GM12891 (cell line): ENCODE data around the gene SORT1.
"Not testable (repeated sequence)": the region's sequence is repeated elsewhere in the genome, so short reads cannot be mapped to it uniquely, and the experiment has no call there.

Experiments
- DNase-seq: peaks from one replicate; pipeline ENCODE4 v3.0.0; 2011; ENCODE audit warnings: low spot score; ENCODE audit not compliant: insufficient read length
- FAIRE-seq: peaks from 2 replicates; lab custom pipeline; 2011; peaks lifted over from hg19 to GRCh38; lab: Jason Lieb, UNC
- PAX5 ChIP-seq: IDR thresholded peaks from 2 replicates; pipeline ENCODE4 v1.6.1; 2011; ENCODE audit warnings: low read length, moderate library complexity, mild to moderate bottlenecking; ENCODE audit not compliant: insufficient read depth, severe bottlenecking
- POLR2A ChIP-seq: IDR thresholded peaks from 2 replicates; pipeline ENCODE4 v1.6.1; 2011; ENCODE audit warnings: low read depth, low read length, control low read depth
- POLR2AphosphoS5 ChIP-seq: IDR thresholded peaks from 2 replicates; pipeline ENCODE4 v1.6.1; 2011; ENCODE audit warnings: low read depth, low read length, control low read depth
- POU2F2 ChIP-seq: IDR thresholded peaks from 2 replicates; pipeline ENCODE4 v1.6.1; 2011; ENCODE audit warnings: low read depth, mild to moderate bottlenecking, control low read depth, low read length, moderate library complexity
- SPI1 ChIP-seq: IDR thresholded peaks from 2 replicates; pipeline ENCODE4 v1.6.1; 2011; ENCODE audit warnings: low read depth, low read length, control low read depth
- TAF1 ChIP-seq: IDR thresholded peaks from 2 replicates; pipeline ENCODE4 v1.6.1; 2011; ENCODE audit warnings: low read depth, low read length, control low read depth

SORT1 gene

GRCh38 chr1:109383087-109383779, 14.5 kb downstream of the SORT1 start:
- no peak for FAIRE-seq
- no peak for DNase-seq
- TF ChIP-seq TAF1 = no peak
- no peak for TF ChIP-seq POLR2A
- no peak for TF ChIP-seq POLR2AphosphoS5
- no peak for TF ChIP-seq POU2F2
- no peak for TF ChIP-seq SPI1

- no peak for FAIRE-seq
- TF ChIP-seq POLR2AphosphoS5 (no peak), PAX5 (no peak), POLR2A (no peak), TAF1 (no peak), POU2F2 (no peak), SPI1 (no peak)
- no peak for DNase-seq
Measured at GRCh38 chr1:109381573-109381972, 16.1 kb downstream of the SORT1 start.

DNA sequence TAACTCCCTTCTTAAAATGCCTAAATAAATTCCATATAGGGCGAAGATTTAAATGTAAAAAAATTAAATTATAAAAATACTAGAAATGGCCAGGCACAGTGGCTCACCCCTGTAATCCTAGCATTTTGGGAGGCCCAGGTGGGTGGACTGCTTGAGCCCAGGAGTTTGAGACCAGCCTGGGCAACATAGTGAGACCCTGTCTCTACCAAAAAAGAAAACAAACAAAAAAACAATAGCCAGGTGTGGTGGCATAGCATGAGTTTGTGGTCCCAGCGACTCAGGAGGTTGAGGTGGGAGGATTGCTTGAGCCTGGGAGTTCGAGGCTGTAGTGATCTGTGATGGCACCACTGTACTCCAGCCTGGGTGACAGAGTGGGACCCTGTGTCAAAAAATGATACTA, 17.8 kb downstream of the SORT1 start:
- no peak for FAIRE-seq
- TF ChIP-seq PAX5 (no peak), TAF1 (no peak), POLR2AphosphoS5 (no peak), POU2F2 (no peak), POLR2A (no peak), SPI1 (no peak)

DNA sequence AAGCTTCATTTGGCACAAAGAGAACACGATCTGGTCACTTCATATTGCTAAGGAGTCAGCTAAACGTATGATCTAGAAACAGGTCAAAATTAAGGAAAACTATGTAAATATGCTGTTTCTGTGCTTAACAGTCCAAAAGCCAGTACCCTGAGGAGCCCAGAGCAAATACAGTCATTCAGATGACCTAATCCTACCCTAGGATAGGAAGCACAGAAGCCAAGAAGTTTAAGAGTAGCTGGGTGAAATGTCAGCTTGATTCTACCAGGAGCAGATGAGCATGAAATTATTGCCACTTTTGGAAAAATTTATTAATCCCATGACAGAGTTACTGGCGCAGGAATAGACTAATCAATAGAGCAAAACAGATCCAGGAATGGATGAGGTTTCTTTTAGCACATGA, 18.3 kb downstream of the SORT1 start:
- FAIRE-seq (no peak), DNase-seq (no peak)

More for the DNA sequence above, 17.8 kb downstream of the SORT1 start:
- no peak for DNase-seq

DNA sequence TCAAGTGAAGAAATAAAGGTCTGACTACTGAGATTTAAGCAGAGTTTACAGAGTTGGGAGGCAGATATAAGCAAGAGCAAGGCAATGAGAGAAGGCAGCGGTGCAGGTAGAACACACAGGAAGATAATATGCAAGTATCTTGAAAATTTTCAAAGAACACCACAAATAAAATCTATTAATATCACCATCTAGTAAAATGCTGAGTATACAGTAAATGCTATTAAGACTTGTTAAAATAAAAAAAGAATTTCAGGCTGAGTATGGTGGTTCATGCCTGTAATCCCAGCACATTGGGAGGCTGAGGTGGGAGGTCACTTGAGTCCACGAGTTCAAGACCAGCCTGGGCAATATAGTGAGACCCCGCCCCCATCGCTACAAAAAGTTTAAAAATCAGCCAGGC, 20.0 kb downstream of the SORT1 start:
- TF ChIP-seq TAF1 (no peak), POLR2A (no peak), POLR2AphosphoS5 (no peak), POU2F2 (no peak)
- no peak for FAIRE-seq
- no peak for DNase-seq

More for the DNA sequence above, 18.3 kb downstream of the SORT1 start:
- TF ChIP-seq TAF1 (no peak), POLR2A (no peak), SPI1 (no peak), POLR2AphosphoS5 (no peak), POU2F2 (no peak), PAX5 (no peak)

GRCh38 chr1:109373696-109374095, 24.0 kb downstream of the SORT1 start:
- not testable (repeated sequence) for DNase-seq, FAIRE-seq

DNA sequence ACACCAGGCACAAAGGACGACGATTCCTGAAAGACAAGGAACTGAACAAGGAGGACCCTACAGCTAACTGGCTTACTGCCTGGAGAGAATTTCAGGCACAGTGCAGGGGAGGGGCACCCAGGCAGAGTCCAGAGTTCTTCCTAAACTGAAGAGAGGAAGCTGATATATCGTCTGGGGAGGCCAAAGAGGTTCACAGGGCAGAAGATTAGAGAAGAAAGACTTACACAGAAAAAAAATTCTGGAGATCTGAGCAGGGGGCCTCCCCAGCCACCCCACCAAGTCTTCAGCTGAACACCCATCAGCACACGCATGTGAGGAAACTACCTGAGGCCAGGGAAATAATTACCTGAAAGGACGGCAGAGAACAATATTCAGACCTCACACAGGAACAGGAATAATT, 24.6 kb downstream of the SORT1 start:
- FAIRE-seq (no peak), DNase-seq (no peak)
- TF ChIP-seq POLR2AphosphoS5 (no peak), SPI1 (no peak), POLR2A (no peak), TAF1 (no peak), PAX5 (no peak), POU2F2 (no peak)

DNA sequence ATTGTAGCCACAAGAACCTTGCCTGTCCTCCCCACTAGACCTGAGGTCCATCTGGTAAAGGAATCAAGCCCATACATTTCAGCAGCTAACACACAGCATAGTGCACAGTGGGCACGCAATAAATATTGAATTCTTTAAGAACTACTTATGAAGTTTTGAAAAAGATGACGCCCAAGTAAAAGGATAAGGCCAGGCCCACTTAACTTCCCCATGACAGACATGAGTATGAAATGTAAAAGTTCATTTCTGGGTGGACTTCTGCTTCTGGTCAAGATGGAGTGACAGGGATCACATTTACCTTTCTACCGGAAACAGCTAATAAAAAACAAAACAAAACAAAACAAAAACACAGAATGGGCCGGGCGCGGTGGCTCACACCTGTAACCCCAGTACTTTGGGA, 25.4 kb downstream of the SORT1 start:
- TF ChIP-seq PAX5 (no peak), POLR2AphosphoS5 (no peak), POLR2A (no peak), POU2F2 (no peak), SPI1 (no peak), TAF1 (no peak)
- no peak for DNase-seq
- no peak for FAIRE-seq

DNA sequence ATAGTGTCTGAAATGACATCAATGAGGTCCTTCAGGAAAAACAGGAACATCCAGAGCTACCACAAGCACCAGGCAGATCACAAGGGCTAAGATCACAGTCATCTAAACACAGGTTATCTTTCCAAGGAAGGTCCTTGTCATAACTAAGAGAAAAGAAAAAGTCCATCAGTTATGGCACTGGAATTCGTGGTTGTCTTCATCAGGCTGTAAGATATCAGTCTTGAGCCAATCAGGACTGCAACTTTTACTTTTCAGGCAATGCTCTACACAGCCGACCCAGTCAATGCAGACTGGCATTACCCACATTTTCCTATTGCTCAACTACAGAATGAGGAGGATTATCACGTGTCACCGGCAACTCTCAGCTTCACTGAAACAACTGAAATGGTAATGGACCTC, 26.4 kb downstream of the SORT1 start:
- DNase-seq = no peak
- TF ChIP-seq SPI1 (no peak), TAF1 (no peak), PAX5 (no peak), POLR2AphosphoS5 (no peak), POU2F2 (no peak), POLR2A (no peak)
- no peak for FAIRE-seq

DNA sequence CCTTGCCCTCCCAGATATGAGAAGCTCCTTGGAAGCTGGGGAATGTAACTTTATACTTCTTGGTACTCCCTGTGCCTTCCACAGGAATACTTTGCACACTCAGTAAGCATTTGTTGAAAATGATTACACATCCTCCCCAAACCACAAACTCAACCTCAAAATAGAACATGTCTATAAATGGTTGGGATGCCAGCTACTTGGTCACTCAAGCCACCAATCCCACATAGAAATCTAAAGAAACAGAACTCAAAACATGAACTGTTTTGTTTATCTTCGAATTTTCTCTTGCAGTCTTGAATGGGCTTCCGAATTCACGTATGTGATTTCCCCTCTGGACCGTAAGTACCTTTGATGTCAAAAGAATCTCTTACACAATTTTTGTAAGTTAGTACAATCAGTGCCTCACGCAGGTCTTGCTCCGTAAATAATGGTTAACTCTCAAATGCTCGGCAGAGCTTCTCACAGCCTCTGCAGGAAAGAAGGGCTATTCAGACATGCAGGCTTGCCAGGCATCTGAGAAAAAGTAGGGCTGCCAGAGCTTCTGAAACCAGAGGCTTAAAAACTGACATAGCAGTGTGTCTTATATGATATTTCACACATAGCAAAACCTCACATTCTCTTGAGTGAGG, 26.9 kb downstream of the SORT1 start:
- no peak for TF ChIP-seq PAX5
- TF ChIP-seq SPI1 = no peak
- no peak for TF ChIP-seq POLR2A
- TF ChIP-seq POLR2AphosphoS5 = no peak
- TF ChIP-seq POU2F2 = no peak
- TF ChIP-seq TAF1 = no peak
- no peak for FAIRE-seq
- no peak for DNase-seq
